Glutamatergic neuron (in vitro differentiated cells): ENCODE measurements around the gene TADA2B. TPM values are rescaled to one million over a fixed set of nuclear protein-coding genes. Genes with fewer than 3 reads are reported as not detected.

ENCODE experiments used
- DNase-seq: peaks from one replicate; pipeline ENCODE4 v3.0.0; 2022
- H3K27ac Mint-ChIP-seq: one replicate; pipeline ENCODE4 v1.8.0; 2020; ENCODE audit warnings: mild to moderate bottlenecking, mixed read lengths, inconsistent platforms; ENCODE audit not compliant: unreplicated experiment
- H3K27me3 Mint-ChIP-seq: one replicate; pipeline ENCODE4 v1.8.0; 2020; ENCODE audit warnings: mild to moderate bottlenecking, moderate library complexity, mixed read lengths, inconsistent platforms; ENCODE audit not compliant: unreplicated experiment
- H3K36me3 Mint-ChIP-seq: one replicate; pipeline ENCODE4 v1.8.0; 2020; ENCODE audit warnings: mild to moderate bottlenecking, mixed read lengths, inconsistent platforms; ENCODE audit not compliant: unreplicated experiment
- H3K4me1 Mint-ChIP-seq: one replicate; pipeline ENCODE4 v1.8.0; 2020; ENCODE audit warnings: mild to moderate bottlenecking, low read depth, mixed read lengths, inconsistent platforms; ENCODE audit not compliant: unreplicated experiment
- H3K4me3 Mint-ChIP-seq: one replicate; pipeline ENCODE4 v1.8.0; 2020; ENCODE audit warnings: mild to moderate bottlenecking, mixed read lengths, inconsistent platforms; ENCODE audit not compliant: unreplicated experiment
- H3K9me3 Mint-ChIP-seq: one replicate; pipeline ENCODE4 v1.8.0; 2020; ENCODE audit warnings: mild to moderate bottlenecking, moderate library complexity, mixed read lengths, inconsistent platforms; ENCODE audit not compliant: unreplicated experiment
- CTCF ChIP-seq: fragments of 200-600 bp; sonication (generic); IDR thresholded peaks from one replicate; pipeline ENCODE4 v1.5.0; 2021; ENCODE audit not compliant: partially characterized antibody, unreplicated experiment
- total RNA-seq: library from RNA; stranded (reverse); fragmentation: NEBNext Ultra II Directional; extraction: Animal tissue kit (Norgen Biotek cat#: 25700); gene quantifications from one replicate; pipeline ENCODE4 v1.2.1, GENCODE V29; 2021; ENCODE audit not compliant: unreplicated experiment

TADA2B gene
- total RNA-seq, 1 donor from 2014 or later, result 14.3 TPM

- peaks cover 7% of the 10 kb centered on the region for H3K27me3 Mint-ChIP-seq
- no peaks in the 10 kb centered on the region for H3K36me3 Mint-ChIP-seq
- no peak for DNase-seq
- no peaks in the 10 kb centered on the region for H3K4me1 Mint-ChIP-seq
- TF ChIP-seq CTCF, result no peak
- H3K9me3 Mint-ChIP-seq, result no peaks in the 10 kb centered on the region
- H3K27ac Mint-ChIP-seq, result no peak overlapping the region
- H3K4me3 Mint-ChIP-seq, result no peak overlapping the region
These were observed 37.6 kb upstream of the TADA2B start for GRCh38 chr4:7005571-7005970.

- Mint-ChIP-seq H3K4me1 (no peaks in the 10 kb centered on the region), H3K9me3 (no peaks in the 10 kb centered on the region), H3K4me3 (no peak overlapping the region), H3K27me3 (peaks cover 4% of the 10 kb centered on the region), H3K27ac (no peak overlapping the region), H3K36me3 (no peaks in the 10 kb centered on the region)
- no peak for TF ChIP-seq CTCF
- no peak for DNase-seq
These were observed 36.8 kb upstream of the TADA2B start for GRCh38 chr4:7006411-7006810.

GRCh38 chr4:7007142-7007907, 35.8 kb upstream of the TADA2B start:
- no peak for TF ChIP-seq CTCF
- H3K36me3 Mint-ChIP-seq, result no peaks in the 10 kb centered on the region
- no peak for DNase-seq

GRCh38 chr4:7007944-7008343, 35.2 kb upstream of the TADA2B start:
- no peak for DNase-seq
- no peaks in the 10 kb centered on the region for H3K4me1 Mint-ChIP-seq
- no peak for TF ChIP-seq CTCF
- H3K4me3 Mint-ChIP-seq, result no peak overlapping the region
- no peaks in the 10 kb centered on the region for H3K9me3 Mint-ChIP-seq
- no peaks in the 10 kb centered on the region for H3K36me3 Mint-ChIP-seq
- peaks cover 2% of the 10 kb centered on the region for H3K27me3 Mint-ChIP-seq
- H3K27ac Mint-ChIP-seq, result no peak overlapping the region

More at GRCh38 chr4:7007142-7007907, 35.8 kb upstream of the TADA2B start:
- H3K4me1 Mint-ChIP-seq, result no peaks in the 10 kb centered on the region
- no peak overlapping the region for H3K27ac Mint-ChIP-seq
- H3K27me3 Mint-ChIP-seq, result peaks cover 2% of the 10 kb centered on the region
- no peak overlapping the region for H3K4me3 Mint-ChIP-seq
- no peaks in the 10 kb centered on the region for H3K9me3 Mint-ChIP-seq

- no peak for TF ChIP-seq CTCF
- DNase-seq, result no peak
- H3K4me3 Mint-ChIP-seq, result no peak overlapping the region
- H3K4me1 Mint-ChIP-seq, result peaks cover 2% of the 10 kb centered on the region
- no peaks in the 10 kb centered on the region for H3K27me3 Mint-ChIP-seq
- H3K27ac Mint-ChIP-seq, result no peak overlapping the region
- H3K36me3 Mint-ChIP-seq, result no peaks in the 10 kb centered on the region
- H3K9me3 Mint-ChIP-seq, result no peaks in the 10 kb centered on the region
These were observed 33.6 kb upstream of the TADA2B start for GRCh38 chr4:7009564-7009963.
